ENCODE data around the gene SP140L. TPM values are rescaled to one million over a fixed set of nuclear protein-coding genes. Genes with fewer than 3 reads are reported as not detected.
A peak's percentile ranks its signal among the peaks of the same experiment; 100 is the strongest.

Gene SP140L
- total RNA-seq, 1 donor from 2014 or later: 112 TPM

- no peak overlapping the region for H3K4me3 Mint-ChIP-seq
- no peak for ATAC-seq (ENCODE audit: low read depth)
- peaks cover 4% of the 10 kb centered on the region for H3K9me3 Mint-ChIP-seq
- H3K27ac Mint-ChIP-seq: no peak overlapping the region
- H3K36me3 Mint-ChIP-seq (ENCODE audit: low read depth): peaks cover 54% of the 10 kb centered on the region
- CTCF ChIA-PET: no interaction called here
- POLR2A ChIA-PET: no interaction called here
- TF ChIP-seq CTCF (IDR thresholded peaks at IDR 0.05): no peak
- no peaks in the 10 kb centered on the region for H3K27me3 Mint-ChIP-seq
- intact Hi-C loops (cut with micrococcal nuclease): no loop called here
- peaks cover 19% of the 10 kb centered on the region for H3K4me1 Mint-ChIP-seq
- DNase-seq: no peak
These were observed 29.1 kb downstream of the SP140L start for GRCh38 chr2:230356084-230356483.

GRCh38 chr2:230358305-230358704 lies 31.3 kb downstream of the SP140L start:
- no peak for DNase-seq
- Mint-ChIP-seq H3K36me3 (ENCODE audit: low read depth) (peaks cover 65% of the 10 kb centered on the region), H3K4me1 (peaks cover 35% of the 10 kb centered on the region), H3K27me3 (no peaks in the 10 kb centered on the region), H3K9me3 (peaks cover 4% of the 10 kb centered on the region), H3K4me3 (no peak overlapping the region), H3K27ac (no peak overlapping the region)
- ATAC-seq (ENCODE audit: low read depth): no peak
- intact Hi-C loops (cut with micrococcal nuclease): no loop called here
- TF ChIP-seq CTCF (IDR thresholded peaks at IDR 0.05): no peak
- ChIA-PET CTCF (no interaction called here), POLR2A (no interaction called here)

DNA sequence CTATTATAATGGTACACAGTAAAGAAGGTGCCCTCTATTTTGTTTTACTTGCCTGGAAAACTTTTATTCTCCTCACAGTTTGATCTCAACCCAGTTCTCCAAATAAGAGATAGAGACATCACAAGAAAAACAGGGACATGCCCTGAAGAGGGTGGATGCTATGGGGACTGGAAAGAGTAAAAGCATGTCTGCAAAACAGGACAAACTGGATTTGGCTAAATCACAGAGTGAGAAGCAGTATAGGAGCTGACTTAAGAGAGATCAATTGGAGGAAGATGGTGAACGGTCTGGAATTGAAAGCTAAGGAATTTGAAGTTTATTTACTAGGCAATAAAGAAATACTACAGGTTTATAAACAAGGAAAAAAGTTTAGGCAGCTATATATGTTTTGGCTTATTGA lies 33.0 kb downstream of the SP140L start:
- H3K9me3 Mint-ChIP-seq: peaks cover 4% of the 10 kb centered on the region
- H3K27ac Mint-ChIP-seq: peak overlapping the region; percentile 80
- intact Hi-C loops (cut with micrococcal nuclease): no loop called here
- no peak for DNase-seq
- ChIA-PET POLR2A (no interaction called here), CTCF (no interaction called here)
- H3K4me1 Mint-ChIP-seq: peaks cover 47% of the 10 kb centered on the region
- H3K36me3 Mint-ChIP-seq (ENCODE audit: low read depth): peaks cover 82% of the 10 kb centered on the region
- no peak for ATAC-seq (ENCODE audit: low read depth)
- TF ChIP-seq CTCF (IDR thresholded peaks at IDR 0.05): no peak
- no peak overlapping the region for H3K4me3 Mint-ChIP-seq
- H3K27me3 Mint-ChIP-seq: no peaks in the 10 kb centered on the region

DNA sequence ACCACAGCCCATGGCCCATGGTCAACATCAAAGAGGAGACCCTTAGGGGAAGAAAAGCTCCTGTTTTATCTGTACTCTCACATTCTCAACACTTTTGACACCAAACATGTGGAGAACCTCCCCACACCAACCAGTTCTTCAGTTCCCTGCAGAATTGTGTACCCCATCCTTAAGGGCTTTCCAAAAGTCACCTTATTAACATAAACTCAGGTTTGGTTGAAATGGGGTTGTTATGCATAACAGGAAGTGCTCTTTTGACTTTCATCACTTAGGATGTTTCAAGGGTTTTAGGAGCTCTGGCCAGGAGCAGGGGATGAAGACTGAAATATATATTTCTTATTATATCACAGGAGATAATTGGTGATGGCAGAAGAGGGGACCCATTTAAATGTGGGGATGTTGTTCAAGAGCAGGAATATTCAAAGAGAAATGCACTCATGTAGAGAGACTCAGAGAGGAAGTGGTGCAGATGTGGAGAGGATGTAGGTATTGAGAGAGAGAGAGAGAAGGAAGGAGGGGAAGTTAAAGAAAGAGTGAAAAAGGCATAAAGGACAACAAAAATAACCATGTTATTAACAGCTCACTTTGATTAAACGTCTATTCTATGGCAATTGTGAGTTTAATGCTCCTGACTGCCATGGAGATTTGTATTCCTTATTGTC lies 35.2 kb downstream of the SP140L start:
- Mint-ChIP-seq H3K4me3 (peak overlapping the region; percentile 33), H3K36me3 (ENCODE audit: low read depth) (peaks cover 84% of the 10 kb centered on the region), H3K4me1 (peaks cover 53% of the 10 kb centered on the region), H3K27ac (peak overlapping the region; percentile 80), H3K27me3 (no peaks in the 10 kb centered on the region), H3K9me3 (peaks cover 4% of the 10 kb centered on the region)
- CTCF ChIA-PET: interaction anchor here (1.2 kb wide), 1 partner anchor 160 kb away, joined by 4 read pairs; no protein-coding TSS in a partner anchor
- no peak for TF ChIP-seq CTCF (IDR thresholded peaks at IDR 0.05)
- peak; percentile 62 for ATAC-seq (ENCODE audit: low read depth)
- POLR2A ChIA-PET: interaction anchor here (0.6 to 1.6 kb wide), 4 partner anchors 42 to 131 kb away, joined by 3 to 5 read pairs (median 4); no protein-coding TSS in a partner anchor
- intact Hi-C loops (cut with micrococcal nuclease): loop anchor here (2.0 kb wide), 1 partner anchor 13 kb away; no protein-coding TSS in a partner anchor
- no peak for DNase-seq

- Mint-ChIP-seq H3K27me3 (no peaks in the 10 kb centered on the region), H3K9me3 (no peaks in the 10 kb centered on the region), H3K4me3 (no peak overlapping the region), H3K4me1 (no peaks in the 10 kb centered on the region), H3K27ac (no peak overlapping the region), H3K36me3 (ENCODE audit: low read depth) (peaks cover 80% of the 10 kb centered on the region)
- ChIA-PET CTCF (no interaction called here), POLR2A (no interaction called here)
- DNase-seq: no peak
- intact Hi-C loops (cut with micrococcal nuclease): no loop called here
- ATAC-seq (ENCODE audit: low read depth): no peak
- TF ChIP-seq CTCF (IDR thresholded peaks at IDR 0.05): no peak
These were observed 55.1 kb downstream of the SP140L start for GRCh38 chr2:230382108-230382507.
